Liver (tissue), 9 donors: ENCODE results near the gene GORASP2. TPM values are rescaled to one million over a fixed set of nuclear protein-coding genes. Genes with fewer than 3 reads are reported as not detected.

Experiments used
- DNase-seq: peaks from one replicate; pipeline ENCODE4 v3.0.0-alpha.2; 2017; ENCODE audit warnings: low spot score
- H3K27ac ChIP-seq, 2 donors: one replicate each; pipeline ENCODE4 v1.7.0; 2013; ENCODE audit warnings: inconsistent platforms in 2 of 2, low read length in 2 of 2, control low read depth in 1 of 2, low read depth in 1 of 2, mild to moderate bottlenecking in 1 of 2
- H3K27me3 ChIP-seq, 4 donors: one replicate each; pipeline versions ENCODE4 v1.6.1 to v1.7.0; 2013; ENCODE audit warnings: low read length in 3 of 4, inconsistent platforms in 1 of 4, mild to moderate bottlenecking in 1 of 4, moderate library complexity in 1 of 4; ENCODE audit not compliant: control insufficient read depth in 4 of 4, insufficient read depth in 4 of 4
- H3K36me3 ChIP-seq, 4 donors: one replicate each; pipeline versions ENCODE4 v1.6.1 to v1.7.0; 2013; ENCODE audit warnings: low read length in 3 of 4, mild to moderate bottlenecking in 3 of 4, low read depth in 1 of 4, moderate library complexity in 1 of 4; ENCODE audit not compliant: control insufficient read depth in 4 of 4, insufficient read depth in 3 of 4
- H3K4me1 ChIP-seq, 4 donors: one replicate each; pipeline versions ENCODE4 v1.6.1 to v1.7.0; 2013; ENCODE audit warnings: low read length in 3 of 4, mild to moderate bottlenecking in 3 of 4, moderate library complexity in 1 of 4; ENCODE audit not compliant: control insufficient read depth in 4 of 4, insufficient read depth in 4 of 4
- H3K4me3 ChIP-seq, 3 donors: one replicate each; pipeline versions ENCODE4 v1.6.1 to v1.7.0; 2013; ENCODE audit warnings: low read length in 3 of 3, control low read depth in 1 of 3, low read depth in 1 of 3, mild to moderate bottlenecking in 1 of 3
- H3K9ac ChIP-seq, 2 donors: one replicate each; pipeline ENCODE4 v1.7.0; 2013; ENCODE audit warnings: low read length in 2 of 2, mild to moderate bottlenecking in 2 of 2, moderate library complexity in 2 of 2, control low read depth in 1 of 2, low read depth in 1 of 2
- H3K9me3 ChIP-seq, 4 donors: one replicate each; pipeline versions ENCODE4 v1.6.1 to v1.7.0; 2013; ENCODE audit warnings: low read length in 3 of 4; ENCODE audit not compliant: control insufficient read depth in 4 of 4
- EGR1 ChIP-seq, 2 donors: IDR thresholded peaks; 2 replicates each; pipeline ENCODE4 v1.6.1; 2016 to 2018; ENCODE audit warnings: antibody characterized with exemption in 2 of 2, low read depth in 2 of 2
- FOXA1 ChIP-seq: IDR thresholded peaks from 2 replicates; pipeline ENCODE4 v1.6.1; 2016; ENCODE audit warnings: antibody characterized with exemption
- FOXA2 ChIP-seq: IDR thresholded peaks from 2 replicates; pipeline ENCODE4 v1.6.1; 2016; ENCODE audit warnings: antibody characterized with exemption
- HNF4A ChIP-seq, 2 donors: conservative IDR thresholded peaks; 2 replicates each; pipeline ENCODE4 v1.6.1; 2016; ENCODE audit warnings: antibody characterized with exemption in 2 of 2, mild to moderate bottlenecking in 2 of 2
- HNF4G ChIP-seq: IDR thresholded peaks from 2 replicates; pipeline ENCODE4 v1.6.1; 2016; ENCODE audit warnings: antibody characterized with exemption
- JUND ChIP-seq, 2 donors: IDR thresholded peaks; 2 replicates each; pipeline ENCODE4 v1.6.1; 2016; ENCODE audit warnings: antibody characterized with exemption in 2 of 2
- RAD21 ChIP-seq, 2 donors: IDR thresholded peaks; 2 replicates each; pipeline ENCODE4 v1.6.1; 2016; ENCODE audit warnings: antibody characterized with exemption in 2 of 2, mild to moderate bottlenecking in 2 of 2
- RXRA ChIP-seq, 2 donors: IDR thresholded peaks; 2 replicates each; pipeline ENCODE4 v1.6.1; 2017 to 2018; ENCODE audit warnings: antibody characterized with exemption in 2 of 2, mild to moderate bottlenecking in 1 of 2
- SP1 ChIP-seq: IDR thresholded peaks from 2 replicates; pipeline ENCODE4 v1.6.1; 2018; ENCODE audit warnings: antibody characterized with exemption, mild to moderate bottlenecking
- YY1 ChIP-seq: IDR thresholded peaks from 2 replicates; pipeline ENCODE4 v1.6.1; 2016; ENCODE audit warnings: antibody characterized with exemption, mild to moderate bottlenecking
- WGBS: extraction: QIAGEN DNeasy Blood & Tissue Kit; methylation state at CpG from one replicate; pipeline ENCODE4 v1.1.7; 2013; 5-methylcytosine and 5-hydroxymethylcytosine counted together
- polyA plus RNA-seq, 2 donors: library from polyadenylated mRNA; stranded (reverse) in 1 of 2; unstranded in 1 of 2; fragments of 200-250 nt in 1 of 2; fragments of >200 nt in 1 of 2; fragmentation: Nextera tagmentation in 1 of 2; extraction: Ambion mirVana in 1 of 2; gene quantifications; one replicate each; pipeline versions ENCODE4 v1.2.1 to v1.2.3, GENCODE V29; 2013 to 2015
- total RNA-seq, 2 donors: library from RNA; depleted of rRNA; stranded (reverse); fragments of >200 nt; gene quantifications; one replicate each; pipeline ENCODE4 v1.2.3, GENCODE V29; 2014
- TF ChIP-seq, protein P1 (sequence below): IDR thresholded peaks from 2 replicates; pipeline ENCODE4 v1.6.1; 2016; ENCODE audit warnings: antibody characterized with exemption
- TF ChIP-seq, protein P2 (sequence below): IDR thresholded peaks from 2 replicates; pipeline ENCODE4 v1.6.1; 2016; ENCODE audit warnings: antibody characterized with exemption
- TF ChIP-seq, protein P3 (sequence below): fragments of 150-350 bp; IDR thresholded peaks from 2 replicates; pipeline ENCODE4 v1.5.1; 2017; ENCODE audit warnings: improper control_type of control experiment, low read depth, low read length; ENCODE audit not compliant: missing input control
- donor health status: healthy.
- donor health status: healthy.
- donor health status: healthy.
- donor health status: healthy.
- donor health status: healthy.

GORASP2 gene
- total and polyA plus RNA-seq, 4 donors = 12.5 to 40.1 (median 29.9) TPM

DNA sequence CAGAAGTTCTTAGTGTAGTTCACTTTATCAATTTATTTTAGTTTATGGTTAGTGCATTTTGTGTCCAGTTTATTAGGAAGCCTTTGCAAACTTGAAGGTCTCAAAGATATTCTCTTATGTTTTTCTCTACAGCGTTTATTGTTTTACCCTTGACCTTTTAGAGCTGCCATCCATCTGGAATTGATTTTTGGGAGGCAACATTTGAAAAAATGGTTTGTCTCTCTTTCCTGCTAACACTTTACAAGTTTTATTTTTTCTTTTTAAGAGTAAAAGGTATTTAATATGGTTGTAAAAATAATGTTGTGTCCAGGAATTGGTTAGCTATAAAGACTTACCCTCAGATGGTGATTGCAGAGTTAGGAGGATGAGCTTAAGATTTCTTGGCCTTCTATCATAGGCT, 14.0 kb downstream of the GORASP2 start:
- Histone ChIP-seq H3K4me1 (peaks cover 7 to 39% (median 27%) of the 10 kb centered on the region in 4 donors), H3K9me3 (no peaks in the 10 kb centered on the region), H3K4me3 (no peak overlapping the region), H3K36me3 (no peaks in the 10 kb centered on the region), H3K9ac (no peak overlapping the region), H3K27ac (no peak overlapping the region), H3K27me3 (no peaks in the 10 kb centered on the region)
- DNase-seq = no peak
- TF ChIP-seq, protein P1, sequence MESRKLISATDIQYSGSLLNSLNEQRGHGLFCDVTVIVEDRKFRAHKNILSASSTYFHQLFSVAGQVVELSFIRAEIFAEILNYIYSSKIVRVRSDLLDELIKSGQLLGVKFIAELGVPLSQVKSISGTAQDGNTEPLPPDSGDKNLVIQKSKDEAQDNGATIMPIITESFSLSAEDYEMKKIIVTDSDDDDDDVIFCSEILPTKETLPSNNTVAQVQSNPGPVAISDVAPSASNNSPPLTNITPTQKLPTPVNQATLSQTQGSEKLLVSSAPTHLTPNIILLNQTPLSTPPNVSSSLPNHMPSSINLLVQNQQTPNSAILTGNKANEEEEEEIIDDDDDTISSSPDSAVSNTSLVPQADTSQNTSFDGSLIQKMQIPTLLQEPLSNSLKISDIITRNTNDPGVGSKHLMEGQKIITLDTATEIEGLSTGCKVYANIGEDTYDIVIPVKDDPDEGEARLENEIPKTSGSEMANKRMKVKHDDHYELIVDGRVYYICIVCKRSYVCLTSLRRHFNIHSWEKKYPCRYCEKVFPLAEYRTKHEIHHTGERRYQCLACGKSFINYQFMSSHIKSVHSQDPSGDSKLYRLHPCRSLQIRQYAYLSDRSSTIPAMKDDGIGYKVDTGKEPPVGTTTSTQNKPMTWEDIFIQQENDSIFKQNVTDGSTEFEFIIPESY = no peak
- TF ChIP-seq RXRA (IDR thresholded peaks at IDR 0.05) (no peak), FOXA1 (no peak), HNF4G (no peak), RAD21 (IDR thresholded peaks at IDR 0.05) (no peak)
- WGBS = 33% methylated on average over 1 of the region's 1 CpG

DNA sequence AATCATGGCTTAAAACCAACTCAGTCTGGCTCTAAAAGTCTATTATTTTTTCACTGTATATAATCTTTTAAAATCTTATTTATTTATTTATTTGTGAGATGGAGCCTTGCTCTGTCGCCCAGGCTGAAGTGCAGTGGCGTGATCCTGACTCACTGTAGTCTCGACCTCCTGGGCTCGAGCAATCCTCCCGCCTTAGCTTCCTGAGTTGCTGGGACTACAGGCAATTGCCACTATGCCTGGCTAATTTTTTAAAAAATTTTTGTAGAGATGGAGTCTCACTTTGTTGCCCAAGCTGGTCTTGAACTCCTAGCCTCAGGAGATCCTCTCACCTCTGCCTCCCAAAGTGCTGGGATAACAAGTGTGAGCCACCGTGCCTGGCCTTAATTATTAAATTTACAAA, 14.5 kb downstream of the GORASP2 start:
- no peak for DNase-seq
- TF ChIP-seq EGR1 (IDR thresholded peaks at IDR 0.05; ENCODE audit: low read depth in 2 of 2) (no peak), SP1 (no peak), HNF4A (conservative IDR thresholded peaks at IDR 0.05) (no peak)
- WGBS = 79% methylated on average over 6 of the region's 6 CpGs
- no peaks in the 10 kb centered on the region for H3K36me3 ChIP-seq
- H3K9ac ChIP-seq = no peak overlapping the region
- peaks cover 6 to 39% (median 26%) of the 10 kb centered on the region in 4 donors for H3K4me1 ChIP-seq
- no peaks in the 10 kb centered on the region for H3K27me3 ChIP-seq
- no peak overlapping the region for H3K4me3 ChIP-seq
- no peak overlapping the region for H3K27ac ChIP-seq
- H3K9me3 ChIP-seq = no peaks in the 10 kb centered on the region

DNA sequence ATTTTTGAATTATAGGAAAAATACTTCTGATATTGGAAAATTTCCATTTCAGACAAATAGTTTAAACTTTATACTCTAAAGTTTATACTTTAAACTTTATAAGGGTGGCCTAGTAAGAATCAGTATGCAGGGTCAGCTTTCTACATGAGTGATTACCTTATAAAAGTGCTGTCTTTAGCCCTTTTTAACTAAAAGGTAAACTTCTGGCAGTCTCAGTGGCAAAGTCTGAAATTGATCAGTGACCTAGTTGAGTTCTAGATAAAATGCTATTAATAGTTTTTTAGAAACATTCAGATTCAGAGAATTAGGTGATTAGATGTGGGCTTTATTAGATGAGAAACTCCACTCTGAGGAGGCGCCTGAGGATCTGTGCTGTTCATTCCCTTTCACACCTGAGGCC, 15.5 kb downstream of the GORASP2 start:
- peaks cover 0 to 5% (median 2%) of the 10 kb centered on the region in 4 donors for H3K36me3 ChIP-seq
- 46% methylated on average over 1 of the region's 1 CpG for WGBS
- peaks cover 4 to 39% (median 25%) of the 10 kb centered on the region in 4 donors for H3K4me1 ChIP-seq
- H3K4me3 ChIP-seq = no peak overlapping the region
- TF ChIP-seq FOXA2 = no peak
- TF ChIP-seq YY1 = no peak
- peak; percentile 6 for TF ChIP-seq SP1
- TF ChIP-seq, protein P2, sequence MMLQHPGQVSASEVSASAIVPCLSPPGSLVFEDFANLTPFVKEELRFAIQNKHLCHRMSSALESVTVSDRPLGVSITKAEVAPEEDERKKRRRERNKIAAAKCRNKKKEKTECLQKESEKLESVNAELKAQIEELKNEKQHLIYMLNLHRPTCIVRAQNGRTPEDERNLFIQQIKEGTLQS = no peak
- TF ChIP-seq RAD21 (IDR thresholded peaks at IDR 0.05) = no peak
- TF ChIP-seq HNF4G = no peak
- TF ChIP-seq, protein P1 = no peak
- TF ChIP-seq FOXA1 = no peak
- TF ChIP-seq HNF4A (conservative IDR thresholded peaks at IDR 0.05) = peak; percentile 41 to 54
- TF ChIP-seq JUND (IDR thresholded peaks at IDR 0.05) = no peak
- TF ChIP-seq, protein P3, sequence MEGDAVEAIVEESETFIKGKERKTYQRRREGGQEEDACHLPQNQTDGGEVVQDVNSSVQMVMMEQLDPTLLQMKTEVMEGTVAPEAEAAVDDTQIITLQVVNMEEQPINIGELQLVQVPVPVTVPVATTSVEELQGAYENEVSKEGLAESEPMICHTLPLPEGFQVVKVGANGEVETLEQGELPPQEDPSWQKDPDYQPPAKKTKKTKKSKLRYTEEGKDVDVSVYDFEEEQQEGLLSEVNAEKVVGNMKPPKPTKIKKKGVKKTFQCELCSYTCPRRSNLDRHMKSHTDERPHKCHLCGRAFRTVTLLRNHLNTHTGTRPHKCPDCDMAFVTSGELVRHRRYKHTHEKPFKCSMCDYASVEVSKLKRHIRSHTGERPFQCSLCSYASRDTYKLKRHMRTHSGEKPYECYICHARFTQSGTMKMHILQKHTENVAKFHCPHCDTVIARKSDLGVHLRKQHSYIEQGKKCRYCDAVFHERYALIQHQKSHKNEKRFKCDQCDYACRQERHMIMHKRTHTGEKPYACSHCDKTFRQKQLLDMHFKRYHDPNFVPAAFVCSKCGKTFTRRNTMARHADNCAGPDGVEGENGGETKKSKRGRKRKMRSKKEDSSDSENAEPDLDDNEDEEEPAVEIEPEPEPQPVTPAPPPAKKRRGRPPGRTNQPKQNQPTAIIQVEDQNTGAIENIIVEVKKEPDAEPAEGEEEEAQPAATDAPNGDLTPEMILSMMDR = no peak
- H3K27ac ChIP-seq = peak overlapping the region in 1 of 2 donors; percentile 12
- H3K27me3 ChIP-seq = no peaks in the 10 kb centered on the region
- H3K9me3 ChIP-seq = no peaks in the 10 kb centered on the region
- H3K9ac ChIP-seq = no peak overlapping the region
- DNase-seq = no peak
